Parathyroid adenoma (tissue), 2 donors: ENCODE results near the gene HLA-DMA.

Experiments
- H2AFZ ChIP-seq: fragments of 300-600 bp; sonication (generic); one replicate; pipeline ENCODE4 v1.7.0; 2017; ENCODE audit warnings: antibody characterized with exemption, mild to moderate bottlenecking
- H3K27ac ChIP-seq: fragments of 300-600 bp; sonication (generic); one replicate; pipeline ENCODE4 v1.7.0; 2017
- H3K27me3 ChIP-seq: fragments of 300-600 bp; sonication (generic); one replicate; pipeline ENCODE4 v1.7.0; 2017; ENCODE audit warnings: low read length; ENCODE audit not compliant: control insufficient read depth, insufficient read depth
- H3K36me3 ChIP-seq: fragments of 300-600 bp; sonication (generic); one replicate; pipeline ENCODE4 v1.7.0; 2017; ENCODE audit warnings: low read length; ENCODE audit not compliant: control insufficient read depth, insufficient read depth
- H3K4me1 ChIP-seq: fragments of 300-600 bp; sonication (generic); one replicate; pipeline ENCODE4 v1.7.0; 2017; ENCODE audit warnings: control low read depth
- H3K4me2 ChIP-seq: fragments of 300-600 bp; sonication (generic); one replicate; pipeline ENCODE4 v1.7.0; 2017; ENCODE audit warnings: low read length
- H3K4me3 ChIP-seq: fragments of 300-600 bp; sonication (generic); one replicate; pipeline ENCODE4 v1.7.0; 2017; ENCODE audit warnings: low read depth, low read length
- H3K79me2 ChIP-seq: fragments of 300-600 bp; sonication (generic); one replicate; pipeline ENCODE4 v1.7.0; 2017; ENCODE audit warnings: control low read depth
- H3K9ac ChIP-seq: fragments of 300-600 bp; sonication (generic); one replicate; pipeline ENCODE4 v1.7.0; 2017; ENCODE audit warnings: mild to moderate bottlenecking
- H3K9me3 ChIP-seq: fragments of 300-600 bp; sonication (generic); one replicate; pipeline ENCODE4 v1.7.0; 2017; ENCODE audit warnings: low read length; ENCODE audit not compliant: control insufficient read depth
- CTCF ChIP-seq: fragments of 300-600 bp; sonication (generic); IDR thresholded peaks from one replicate; pipeline ENCODE4 v1.7.0; 2017; ENCODE audit warnings: antibody characterized with exemption, mild to moderate bottlenecking
- donor health status: primary hyperparathyroidism.

HLA-DMA gene

GRCh38 chr6:32960563-32960962 is 7.7 kb upstream of the HLA-DMA start:
- H3K4me2 ChIP-seq = no peak overlapping the region
- TF ChIP-seq CTCF = no peak
- H3K27me3 ChIP-seq = no peaks in the 10 kb centered on the region
- no peaks in the 10 kb centered on the region for H3K9me3 ChIP-seq
- peaks cover 14% of the 10 kb centered on the region for H3K79me2 ChIP-seq
- H3K4me1 ChIP-seq = peaks cover 4% of the 10 kb centered on the region
- no peak overlapping the region for H2AFZ ChIP-seq
- no peak overlapping the region for H3K4me3 ChIP-seq
- H3K27ac ChIP-seq = no peak overlapping the region
- no peak overlapping the region for H3K9ac ChIP-seq
- no peaks in the 10 kb centered on the region for H3K36me3 ChIP-seq

GRCh38 chr6:32956176-32956575 is 3.3 kb upstream of the HLA-DMA start:
- no peak for TF ChIP-seq CTCF
- Histone ChIP-seq H3K27ac (no peak overlapping the region), H3K36me3 (no peaks in the 10 kb centered on the region), H3K9me3 (no peaks in the 10 kb centered on the region), H3K4me3 (no peak overlapping the region), H3K79me2 (peaks cover 13% of the 10 kb centered on the region), H3K4me1 (peaks cover 6% of the 10 kb centered on the region), H3K4me2 (no peak overlapping the region), H3K9ac (no peak overlapping the region), H2AFZ (no peak overlapping the region), H3K27me3 (no peaks in the 10 kb centered on the region)

GRCh38 chr6:32954986-32955802 is 2.3 kb upstream of the HLA-DMA start:
- Histone ChIP-seq H3K36me3 (no peaks in the 10 kb centered on the region), H3K4me3 (no peak overlapping the region), H3K4me2 (no peak overlapping the region), H3K27me3 (no peaks in the 10 kb centered on the region), H3K9ac (no peak overlapping the region), H3K27ac (no peak overlapping the region), H2AFZ (no peak overlapping the region), H3K79me2 (peaks cover 9% of the 10 kb centered on the region), H3K9me3 (no peaks in the 10 kb centered on the region), H3K4me1 (peaks cover 6% of the 10 kb centered on the region)
- TF ChIP-seq CTCF = peak; percentile 38

GRCh38 chr6:32954267-32954666 is 1.4 kb upstream of the HLA-DMA start:
- H3K9ac ChIP-seq = no peak overlapping the region
- no peaks in the 10 kb centered on the region for H3K36me3 ChIP-seq
- H3K4me2 ChIP-seq = no peak overlapping the region
- no peak overlapping the region for H3K4me3 ChIP-seq
- H3K79me2 ChIP-seq = peaks cover 5% of the 10 kb centered on the region
- no peaks in the 10 kb centered on the region for H3K9me3 ChIP-seq
- H3K27me3 ChIP-seq = no peaks in the 10 kb centered on the region
- no peak overlapping the region for H2AFZ ChIP-seq
- no peak for TF ChIP-seq CTCF
- no peak overlapping the region for H3K27ac ChIP-seq
- peaks cover 6% of the 10 kb centered on the region for H3K4me1 ChIP-seq

- Histone ChIP-seq H3K27ac (peak overlapping the region; percentile 71), H3K9ac (no peak overlapping the region), H3K9me3 (no peaks in the 10 kb centered on the region), H2AFZ (no peak overlapping the region), H3K4me1 (peaks cover 6% of the 10 kb centered on the region), H3K36me3 (no peaks in the 10 kb centered on the region), H3K4me3 (no peak overlapping the region), H3K4me2 (no peak overlapping the region), H3K27me3 (no peaks in the 10 kb centered on the region), H3K79me2 (peaks cover 5% of the 10 kb centered on the region)
- TF ChIP-seq CTCF = no peak
Observed at GRCh38 chr6:32953775-32954174, 878 bp upstream of the HLA-DMA start.
